ENCODE data around the gene TYW1B. TPM values are rescaled to one million over a fixed set of nuclear protein-coding genes. Genes with fewer than 3 reads are reported as not detected.
"Not testable (repeated sequence)": the region's sequence is repeated elsewhere in the genome, so short reads cannot be mapped to it uniquely, and the experiment has no call there.

TYW1B gene
- total and polyA plus RNA-seq, 5 experiments from 2014 or later, result 0.80 to 7.0 (median 2.4) TPM

GRCh38 chr7:72668435-72668834 is 159.6 kb downstream of the TYW1B start:
- H3K27me3 Mint-ChIP-seq, H3K4me1 Mint-ChIP-seq, DNase-seq, H3K9me3 Mint-ChIP-seq, H3K27ac Mint-ChIP-seq, POLR2A ChIA-PET, ATAC-seq, H3K4me3 Mint-ChIP-seq: not testable (repeated sequence)
- peaks cover 15 to 32% (median 22%) of the 10 kb centered on the region in 3 donors for H3K36me3 Mint-ChIP-seq

GRCh38 chr7:72667049-72667448 is 161.0 kb downstream of the TYW1B start:
- POLR2A ChIA-PET, H3K9me3 Mint-ChIP-seq, H3K27me3 Mint-ChIP-seq, H3K27ac Mint-ChIP-seq, H3K4me3 Mint-ChIP-seq, ATAC-seq, H3K4me1 Mint-ChIP-seq, DNase-seq: not testable (repeated sequence)
- H3K36me3 Mint-ChIP-seq, result peaks cover 17 to 33% (median 23%) of the 10 kb centered on the region in 3 donors

- peak in 1 of 2 donors; percentile 39 for ATAC-seq
Observed at GRCh38 chr7:72648574-72648973, 179.4 kb downstream of the TYW1B start.

GRCh38 chr7:72643708-72644107 is 184.3 kb downstream of the TYW1B start:
- ATAC-seq, H3K27me3 Mint-ChIP-seq, H3K4me3 Mint-ChIP-seq, POLR2A ChIA-PET, H3K27ac Mint-ChIP-seq, H3K9me3 Mint-ChIP-seq, DNase-seq: not testable (repeated sequence)
- H3K4me1 Mint-ChIP-seq, result peaks cover 3 to 11% (median 3%) of the 10 kb centered on the region in 4 donors
- H3K36me3 Mint-ChIP-seq, result peaks cover 0 to 21% (median 11%) of the 10 kb centered on the region in 3 donors

More at GRCh38 chr7:72648574-72648973, 179.4 kb downstream of the TYW1B start:
- peaks cover 4 to 13% (median 9%) of the 10 kb centered on the region in 4 donors for H3K4me1 Mint-ChIP-seq
- peak in 2 of 10 donors; percentile 2 to 7 for DNase-seq
- POLR2A ChIA-PET, H3K27me3 Mint-ChIP-seq, H3K4me3 Mint-ChIP-seq, H3K9me3 Mint-ChIP-seq: not testable (repeated sequence)
- H3K27ac Mint-ChIP-seq, result peak overlapping the region in 3 of 10 donors; percentile 3 to 34 (median 9)
- peaks cover 0 to 28% (median 13%) of the 10 kb centered on the region in 3 donors for H3K36me3 Mint-ChIP-seq

GRCh38 chr7:72641485-72642248 is 186.3 kb downstream of the TYW1B start:
- H3K27ac Mint-ChIP-seq, ATAC-seq, DNase-seq, H3K4me1 Mint-ChIP-seq, H3K9me3 Mint-ChIP-seq, POLR2A ChIA-PET, H3K4me3 Mint-ChIP-seq, H3K27me3 Mint-ChIP-seq: not testable (repeated sequence)
- peaks cover 3 to 18% (median 4%) of the 10 kb centered on the region in 3 donors for H3K36me3 Mint-ChIP-seq

- H3K4me1 Mint-ChIP-seq, H3K27ac Mint-ChIP-seq, H3K4me3 Mint-ChIP-seq, H3K9me3 Mint-ChIP-seq, ATAC-seq, H3K27me3 Mint-ChIP-seq, POLR2A ChIA-PET, DNase-seq: not testable (repeated sequence)
- peaks cover 3 to 16% (median 4%) of the 10 kb centered on the region in 3 donors for H3K36me3 Mint-ChIP-seq
Observed at GRCh38 chr7:72640740-72641139, 187.3 kb downstream of the TYW1B start.

- peak in 1 of 2 donors; percentile 52 for ATAC-seq
Observed at GRCh38 chr7:72635273-72635908, 192.6 kb downstream of the TYW1B start.

GRCh38 chr7:72632765-72633292 is 195.2 kb downstream of the TYW1B start:
- H3K27ac Mint-ChIP-seq, POLR2A ChIA-PET, DNase-seq, H3K9me3 Mint-ChIP-seq, H3K27me3 Mint-ChIP-seq, H3K4me1 Mint-ChIP-seq, ATAC-seq, H3K4me3 Mint-ChIP-seq: not testable (repeated sequence)
- H3K36me3 Mint-ChIP-seq, result peaks cover 3 to 19% (median 4%) of the 10 kb centered on the region in 3 donors

More at GRCh38 chr7:72635273-72635908, 192.6 kb downstream of the TYW1B start:
- H3K27ac Mint-ChIP-seq, H3K4me1 Mint-ChIP-seq, H3K9me3 Mint-ChIP-seq, DNase-seq, H3K27me3 Mint-ChIP-seq, H3K4me3 Mint-ChIP-seq, POLR2A ChIA-PET: not testable (repeated sequence)
- H3K36me3 Mint-ChIP-seq, result peaks cover 3 to 16% (median 4%) of the 10 kb centered on the region in 3 donors

- POLR2A ChIA-PET, H3K27ac Mint-ChIP-seq, H3K4me3 Mint-ChIP-seq, DNase-seq, H3K27me3 Mint-ChIP-seq, H3K9me3 Mint-ChIP-seq, H3K4me1 Mint-ChIP-seq, ATAC-seq: not testable (repeated sequence)
- H3K36me3 Mint-ChIP-seq, result peaks cover 3 to 26% (median 16%) of the 10 kb centered on the region in 3 donors
Observed at GRCh38 chr7:72628375-72628774, 199.6 kb downstream of the TYW1B start.

GRCh38 chr7:72626428-72627011 is 201.5 kb downstream of the TYW1B start:
- ATAC-seq, H3K9me3 Mint-ChIP-seq, H3K27me3 Mint-ChIP-seq, H3K4me3 Mint-ChIP-seq, DNase-seq, POLR2A ChIA-PET, H3K27ac Mint-ChIP-seq: not testable (repeated sequence)
- Mint-ChIP-seq H3K36me3 (peaks cover 5 to 29% (median 16%) of the 10 kb centered on the region in 3 donors), H3K4me1 (peaks cover 0 to 12% (median 3%) of the 10 kb centered on the region in 4 donors)

- H3K27me3 Mint-ChIP-seq, DNase-seq, H3K27ac Mint-ChIP-seq, H3K4me3 Mint-ChIP-seq, POLR2A ChIA-PET, H3K9me3 Mint-ChIP-seq: not testable (repeated sequence)
- peak in 1 of 2 donors; percentile 22 for ATAC-seq
- H3K4me1 Mint-ChIP-seq, result peaks cover 0 to 15% (median 6%) of the 10 kb centered on the region in 4 donors
- H3K36me3 Mint-ChIP-seq, result peaks cover 9 to 36% (median 18%) of the 10 kb centered on the region in 3 donors
Observed at GRCh38 chr7:72625721-72626423, 202.1 kb downstream of the TYW1B start.

GRCh38 chr7:72622532-72622931 is 205.5 kb downstream of the TYW1B start:
- H3K36me3 Mint-ChIP-seq, result peaks cover 11 to 34% (median 19%) of the 10 kb centered on the region in 3 donors
- POLR2A ChIA-PET, result no interaction called here
- H3K4me1 Mint-ChIP-seq, result peaks cover 0 to 15% (median 7%) of the 10 kb centered on the region in 4 donors
- no peaks in the 10 kb centered on the region for H3K27me3 Mint-ChIP-seq
- no peak for DNase-seq
- ATAC-seq, result no peak
- peaks cover 0 to 8% (median under 1%) of the 10 kb centered on the region in 9 donors for H3K9me3 Mint-ChIP-seq
- no peak overlapping the region for H3K4me3 Mint-ChIP-seq
- H3K27ac Mint-ChIP-seq, result peak overlapping the region in 1 of 10 donors; percentile 17
